ENCODE measurements around the gene GCNT2.

The GCNT2 gene

GRCh38 chr6:10577112-10577511 lies 56.0 kb downstream of the GCNT2 start:
- H3K27ac ChIP-seq (ENCODE audit: low read depth, low read length, poor library complexity, severe bottlenecking): no peak overlapping the region
- no peak overlapping the region for H2AFZ ChIP-seq (ENCODE audit: low read length)
- no peak overlapping the region for H3K4me2 ChIP-seq (ENCODE audit: low read length)
- peaks cover 24% of the 10 kb centered on the region for H3K36me3 ChIP-seq (ENCODE audit: insufficient read depth, low read length)
- no peaks in the 10 kb centered on the region for H3F3A ChIP-seq (ENCODE audit: insufficient read depth, low read length)
- no peaks in the 10 kb centered on the region for H3K79me2 ChIP-seq (ENCODE audit: insufficient read depth, low read length)
- no peak overlapping the region for H3K4me3 ChIP-seq (ENCODE audit: low read depth, low read length, poor library complexity, severe bottlenecking)
- no peaks in the 10 kb centered on the region for H3K9me3 ChIP-seq (ENCODE audit: low read length)
- no peaks in the 10 kb centered on the region for H3K27me3 ChIP-seq (ENCODE audit: insufficient read depth, low read length)
- no peaks in the 10 kb centered on the region for H3K4me1 ChIP-seq (ENCODE audit: insufficient read depth, low read length, severe bottlenecking)
- TF ChIP-seq EZH2 (IDR thresholded peaks at IDR 0.05; ENCODE audit: borderline replicate concordance, low read length): no peak
- TF ChIP-seq, protein P1, sequence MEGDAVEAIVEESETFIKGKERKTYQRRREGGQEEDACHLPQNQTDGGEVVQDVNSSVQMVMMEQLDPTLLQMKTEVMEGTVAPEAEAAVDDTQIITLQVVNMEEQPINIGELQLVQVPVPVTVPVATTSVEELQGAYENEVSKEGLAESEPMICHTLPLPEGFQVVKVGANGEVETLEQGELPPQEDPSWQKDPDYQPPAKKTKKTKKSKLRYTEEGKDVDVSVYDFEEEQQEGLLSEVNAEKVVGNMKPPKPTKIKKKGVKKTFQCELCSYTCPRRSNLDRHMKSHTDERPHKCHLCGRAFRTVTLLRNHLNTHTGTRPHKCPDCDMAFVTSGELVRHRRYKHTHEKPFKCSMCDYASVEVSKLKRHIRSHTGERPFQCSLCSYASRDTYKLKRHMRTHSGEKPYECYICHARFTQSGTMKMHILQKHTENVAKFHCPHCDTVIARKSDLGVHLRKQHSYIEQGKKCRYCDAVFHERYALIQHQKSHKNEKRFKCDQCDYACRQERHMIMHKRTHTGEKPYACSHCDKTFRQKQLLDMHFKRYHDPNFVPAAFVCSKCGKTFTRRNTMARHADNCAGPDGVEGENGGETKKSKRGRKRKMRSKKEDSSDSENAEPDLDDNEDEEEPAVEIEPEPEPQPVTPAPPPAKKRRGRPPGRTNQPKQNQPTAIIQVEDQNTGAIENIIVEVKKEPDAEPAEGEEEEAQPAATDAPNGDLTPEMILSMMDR (IDR thresholded peaks at IDR 0.05; ENCODE audit: low read length): no peak
- H3K9ac ChIP-seq (ENCODE audit: low read length): no peak overlapping the region
- H4K20me1 ChIP-seq (ENCODE audit: insufficient read depth, low read length): no peaks in the 10 kb centered on the region
- no peaks in the 10 kb centered on the region for H3K9me2 ChIP-seq (ENCODE audit: low read depth, low read length)

DNA sequence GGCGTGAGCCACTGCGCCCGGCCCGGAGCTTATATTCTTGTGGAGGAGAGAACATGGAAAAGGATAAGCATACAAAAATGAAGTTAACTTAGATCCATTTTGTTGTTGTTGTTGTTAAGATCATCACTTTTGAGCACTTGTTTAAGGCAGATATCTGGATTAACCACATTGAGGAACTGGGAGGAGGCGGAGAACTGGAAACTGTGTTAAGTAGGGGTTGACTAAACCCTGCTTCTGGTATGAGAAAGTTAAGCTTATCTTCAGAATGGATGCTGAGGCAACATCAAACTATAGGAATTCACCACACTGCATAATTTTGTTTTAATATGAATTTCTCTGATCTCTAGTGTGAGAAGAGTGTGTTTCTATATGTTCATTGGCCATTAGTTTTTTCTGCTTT lies 57.6 kb downstream of the GCNT2 start:
- no peak overlapping the region for H3K27ac ChIP-seq (ENCODE audit: low read depth, low read length, poor library complexity, severe bottlenecking)
- no peak overlapping the region for H2AFZ ChIP-seq (ENCODE audit: low read length)
- H3K4me3 ChIP-seq (ENCODE audit: low read depth, low read length, poor library complexity, severe bottlenecking): no peak overlapping the region
- H4K20me1 ChIP-seq (ENCODE audit: insufficient read depth, low read length): no peaks in the 10 kb centered on the region
- H3K27me3 ChIP-seq (ENCODE audit: insufficient read depth, low read length): no peaks in the 10 kb centered on the region
- no peaks in the 10 kb centered on the region for H3K9me2 ChIP-seq (ENCODE audit: low read depth, low read length)
- H3K79me2 ChIP-seq (ENCODE audit: insufficient read depth, low read length): peaks cover 4% of the 10 kb centered on the region; the same call in 1 of the 2 replicates
- H3K9ac ChIP-seq (ENCODE audit: low read length): no peak overlapping the region
- H3K36me3 ChIP-seq (ENCODE audit: insufficient read depth, low read length): peaks cover 23% of the 10 kb centered on the region
- no peak overlapping the region for H3K4me2 ChIP-seq (ENCODE audit: low read length)
- no peaks in the 10 kb centered on the region for H3K9me3 ChIP-seq (ENCODE audit: low read length)
- no peaks in the 10 kb centered on the region for H3K4me1 ChIP-seq (ENCODE audit: insufficient read depth, low read length, severe bottlenecking)
- TF ChIP-seq, protein P1 (IDR thresholded peaks at IDR 0.05; ENCODE audit: low read length): no peak
- no peak for TF ChIP-seq EZH2 (IDR thresholded peaks at IDR 0.05; ENCODE audit: borderline replicate concordance, low read length)
- H3F3A ChIP-seq (ENCODE audit: insufficient read depth, low read length): no peaks in the 10 kb centered on the region

GRCh38 chr6:10579803-10580202 lies 58.7 kb downstream of the GCNT2 start:
- H2AFZ ChIP-seq (ENCODE audit: low read length): no peak overlapping the region
- peaks cover 16% of the 10 kb centered on the region for H3K36me3 ChIP-seq (ENCODE audit: insufficient read depth, low read length)
- peaks cover under 1% of the 10 kb centered on the region for H3K4me1 ChIP-seq (ENCODE audit: insufficient read depth, low read length, severe bottlenecking)
- H3K9me2 ChIP-seq (ENCODE audit: low read depth, low read length): no peaks in the 10 kb centered on the region
- H3K27ac ChIP-seq (ENCODE audit: low read depth, low read length, poor library complexity, severe bottlenecking): no peak overlapping the region
- no peaks in the 10 kb centered on the region for H4K20me1 ChIP-seq (ENCODE audit: insufficient read depth, low read length)
- no peak overlapping the region for H3K4me3 ChIP-seq (ENCODE audit: low read depth, low read length, poor library complexity, severe bottlenecking)
- H3K9me3 ChIP-seq (ENCODE audit: low read length): no peaks in the 10 kb centered on the region
- peaks cover 4% of the 10 kb centered on the region; the same call in 1 of the 2 replicates for H3K79me2 ChIP-seq (ENCODE audit: insufficient read depth, low read length)
- no peaks in the 10 kb centered on the region for H3F3A ChIP-seq (ENCODE audit: insufficient read depth, low read length)
- H3K9ac ChIP-seq (ENCODE audit: low read length): no peak overlapping the region
- H3K4me2 ChIP-seq (ENCODE audit: low read length): no peak overlapping the region
- no peaks in the 10 kb centered on the region for H3K27me3 ChIP-seq (ENCODE audit: insufficient read depth, low read length)
- no peak for TF ChIP-seq EZH2 (IDR thresholded peaks at IDR 0.05; ENCODE audit: borderline replicate concordance, low read length)
- TF ChIP-seq, protein P1 (IDR thresholded peaks at IDR 0.05; ENCODE audit: low read length): no peak
